HEK293 (cell line): ENCODE results near the gene CIZ1.

Experiments used
- CTCF ChIA-PET: fragments of 350-600 bp; formaldehyde crosslinking; extraction: SDS; loops from one replicate; lab custom pipeline; 2021; ENCODE audit warnings: antibody characterized with exemption; lab: Yijun Ruan, JAX
- POLR2A ChIA-PET: fragments of 300-600 bp; formaldehyde crosslinking; extraction: SDS; loops from one replicate; lab custom pipeline; 2020; ENCODE audit warnings: antibody characterized with exemption, inconsistent platforms; lab: Yijun Ruan, JAX
- H3K27ac ChIP-seq: fragments of 200-500 bp; sonication (Bioruptor generic); 2 replicates; pipeline ENCODE4 v1.5.1; 2014; ENCODE audit warnings: low read depth, low read length, control low read depth, inconsistent platforms; ENCODE audit errors: extremely low read depth
- H3K36me3 ChIP-seq, 2 experiments: fragments of 200-500 bp in 1 of 2; sonication (Bioruptor generic) in 1 of 2; 1 replicate in 1 of 2; 2 replicates in 1 of 2; pipeline ENCODE4 v1.5.1; 2014 to 2017; ENCODE audit warnings: inconsistent platforms in 2 of 2, low read length in 2 of 2; ENCODE audit not compliant: control insufficient read depth in 2 of 2, insufficient read depth in 1 of 2
- H3K4me1 ChIP-seq: fragments of 200-500 bp; sonication (Bioruptor generic); 2 replicates; pipeline ENCODE4 v1.5.1; 2014; ENCODE audit warnings: mild to moderate bottlenecking, low read length, inconsistent platforms; ENCODE audit not compliant: control insufficient read depth, insufficient read depth
- H3K4me3 ChIP-seq: 2 replicates; pipeline ENCODE4 v1.5.1; 2011; ENCODE audit warnings: low read depth, mild to moderate bottlenecking, control low read depth, low read length, moderate library complexity
- H3K9me3 ChIP-seq: fragments of 200-500 bp; sonication (Bioruptor generic); 2 replicates; pipeline ENCODE4 v1.5.1; 2014; ENCODE audit warnings: low read depth, low read length, inconsistent platforms; ENCODE audit not compliant: control insufficient read depth, insufficient read depth
- EGR2 ChIP-seq: fragments of 450-650 bp; formaldehyde crosslinking; IDR thresholded peaks from 2 replicates; pipeline ENCODE4 v1.5.1; 2016; ENCODE audit warnings: low read depth, missing biosample characterization, missing genetic modification characterization
- HOXA7 ChIP-seq: sonication (generic); formaldehyde crosslinking; IDR thresholded peaks from 2 replicates; pipeline ENCODE4 v1.8.1; 2022; ENCODE audit warnings: missing genetic modification reagents, borderline replicate concordance
- HOXD13 ChIP-seq: sonication (generic); formaldehyde crosslinking; IDR thresholded peaks from 2 replicates; pipeline ENCODE4 v1.8.0; 2022; ENCODE audit warnings: missing genetic modification reagents, borderline replicate concordance
- KLF16 ChIP-seq: fragments of 450-650 bp; formaldehyde crosslinking; IDR thresholded peaks from 2 replicates; pipeline ENCODE4 v1.5.1; 2017; ENCODE audit warnings: missing biosample characterization, missing genetic modification characterization
- KLF8 ChIP-seq: fragments of 450-650 bp; formaldehyde crosslinking; IDR thresholded peaks from 2 replicates; pipeline ENCODE4 v1.5.1; 2016; ENCODE audit warnings: missing biosample characterization, missing genetic modification characterization
- PATZ1 ChIP-seq: fragments of 450-650 bp; formaldehyde crosslinking; IDR thresholded peaks from 2 replicates; pipeline ENCODE4 v1.5.1; 2016; ENCODE audit warnings: missing biosample characterization, missing genetic modification characterization
- SETDB1 ChIP-seq: IDR thresholded peaks from one replicate; pipeline ENCODE4 v1.6.1; 2017; ENCODE audit warnings: mild to moderate bottlenecking, low read length, moderate library complexity, mixed read lengths; ENCODE audit not compliant: insufficient read length
- SP7 ChIP-seq: fragments of 450-650 bp; formaldehyde crosslinking; IDR thresholded peaks from 2 replicates; pipeline ENCODE4 v1.5.1; 2016; ENCODE audit warnings: missing biosample characterization, missing genetic modification characterization
- ZBTB17 ChIP-seq: fragments of 450-650 bp; formaldehyde crosslinking; IDR thresholded peaks from 2 replicates; pipeline ENCODE4 v1.5.1; 2016; ENCODE audit warnings: missing biosample characterization, missing genetic modification characterization
- ZFHX2 ChIP-seq: fragments of 450-650 bp; formaldehyde crosslinking; conservative IDR thresholded peaks from 2 replicates; pipeline ENCODE4 v1.5.1; 2016; ENCODE audit warnings: missing biosample characterization, missing genetic modification characterization
- ZNF280D ChIP-seq: fragments of 450-650 bp; formaldehyde crosslinking; IDR thresholded peaks from 2 replicates; pipeline ENCODE4 v1.5.1; 2016; ENCODE audit warnings: missing biosample characterization, missing genetic modification characterization
- ZNF366 ChIP-seq: fragments of 450-650 bp; formaldehyde crosslinking; conservative IDR thresholded peaks from 2 replicates; pipeline ENCODE4 v1.5.1; 2016; ENCODE audit warnings: missing biosample characterization, missing genetic modification characterization
- ZNF404 ChIP-seq: fragments of 450-650 bp; formaldehyde crosslinking; IDR thresholded peaks from 2 replicates; pipeline ENCODE4 v1.5.1; 2017; ENCODE audit warnings: missing biosample characterization, missing genetic modification characterization
- ZNF501 ChIP-seq: fragments of 450-650 bp; formaldehyde crosslinking; IDR thresholded peaks from 2 replicates; pipeline ENCODE4 v1.5.1; 2016; ENCODE audit warnings: missing biosample characterization, missing genetic modification characterization
- ZNF510 ChIP-seq: fragments of 450-650 bp; formaldehyde crosslinking; IDR thresholded peaks from 2 replicates; pipeline ENCODE4 v1.5.1; 2018; ENCODE audit warnings: mild to moderate bottlenecking, missing genetic modification characterization, missing biosample characterization; ENCODE audit not compliant: insufficient replicate concordance
- ZNF530 ChIP-seq: fragments of 450-650 bp; formaldehyde crosslinking; IDR thresholded peaks from 2 replicates; pipeline ENCODE4 v1.5.1; 2016; ENCODE audit warnings: low read depth, missing biosample characterization, missing genetic modification characterization
- ZNF555 ChIP-seq: fragments of 450-650 bp; formaldehyde crosslinking; conservative IDR thresholded peaks from 2 replicates; pipeline ENCODE4 v1.5.1; 2017; ENCODE audit warnings: missing biosample characterization, mild to moderate bottlenecking, missing genetic modification characterization, inconsistent platforms
- ZNF560 ChIP-seq: fragments of 450-650 bp; formaldehyde crosslinking; IDR thresholded peaks from 2 replicates; pipeline ENCODE4 v1.5.1; 2017; ENCODE audit warnings: missing biosample characterization, missing genetic modification characterization, borderline replicate concordance
- ZNF571 ChIP-seq: fragments of 450-650 bp; formaldehyde crosslinking; IDR thresholded peaks from 2 replicates; pipeline ENCODE4 v1.5.0; 2017; ENCODE audit warnings: missing biosample characterization, missing genetic modification characterization
- ZNF623 ChIP-seq: fragments of 450-650 bp; formaldehyde crosslinking; IDR thresholded peaks from 2 replicates; pipeline ENCODE4 v1.5.1; 2016; ENCODE audit warnings: missing biosample characterization, missing genetic modification characterization
- ZNF624 ChIP-seq: fragments of 450-650 bp; formaldehyde crosslinking; IDR thresholded peaks from 2 replicates; pipeline ENCODE4 v1.5.1; 2017; ENCODE audit warnings: missing biosample characterization, missing genetic modification characterization
- ZNF626 ChIP-seq: fragments of 450-650 bp; sonication (Bioruptor Pico); formaldehyde crosslinking; IDR thresholded peaks from 2 replicates; pipeline ENCODE4 v1.5.1; 2018; ENCODE audit warnings: missing biosample characterization, missing genetic modification characterization, inconsistent platforms
- ZNF658 ChIP-seq: fragments of 450-650 bp; formaldehyde crosslinking; IDR thresholded peaks from 2 replicates; pipeline ENCODE4; 2016; ENCODE audit warnings: missing biosample characterization, missing genetic modification characterization
- ZNF677 ChIP-seq: fragments of 450-650 bp; IDR thresholded peaks from 2 replicates; pipeline ENCODE4 v1.5.0; 2018; ENCODE audit warnings: missing biosample characterization, mild to moderate bottlenecking, missing genetic modification characterization, moderate library complexity
- ZNF776 ChIP-seq: fragments of 450-650 bp; formaldehyde crosslinking; IDR thresholded peaks from 2 replicates; pipeline ENCODE4 v1.5.0; 2017; ENCODE audit warnings: missing biosample characterization, missing genetic modification characterization, borderline replicate concordance
- TF ChIP-seq, protein P1 (sequence below): fragments of 450-650 bp; formaldehyde crosslinking; IDR thresholded peaks from 2 replicates; pipeline ENCODE4 v1.5.1; 2017; ENCODE audit warnings: missing biosample characterization, missing genetic modification characterization
- TF ChIP-seq, protein P2 (sequence below): fragments of 450-650 bp; formaldehyde crosslinking; IDR thresholded peaks from 2 replicates; pipeline ENCODE4 v1.5.1; 2016; ENCODE audit warnings: missing biosample characterization, missing genetic modification characterization
- TF ChIP-seq, protein P3 (sequence below): fragments of 450-650 bp; formaldehyde crosslinking; IDR thresholded peaks from 2 replicates; pipeline ENCODE4 v1.5.1; 2017; ENCODE audit warnings: missing biosample characterization, missing genetic modification characterization

The CIZ1 gene

DNA sequence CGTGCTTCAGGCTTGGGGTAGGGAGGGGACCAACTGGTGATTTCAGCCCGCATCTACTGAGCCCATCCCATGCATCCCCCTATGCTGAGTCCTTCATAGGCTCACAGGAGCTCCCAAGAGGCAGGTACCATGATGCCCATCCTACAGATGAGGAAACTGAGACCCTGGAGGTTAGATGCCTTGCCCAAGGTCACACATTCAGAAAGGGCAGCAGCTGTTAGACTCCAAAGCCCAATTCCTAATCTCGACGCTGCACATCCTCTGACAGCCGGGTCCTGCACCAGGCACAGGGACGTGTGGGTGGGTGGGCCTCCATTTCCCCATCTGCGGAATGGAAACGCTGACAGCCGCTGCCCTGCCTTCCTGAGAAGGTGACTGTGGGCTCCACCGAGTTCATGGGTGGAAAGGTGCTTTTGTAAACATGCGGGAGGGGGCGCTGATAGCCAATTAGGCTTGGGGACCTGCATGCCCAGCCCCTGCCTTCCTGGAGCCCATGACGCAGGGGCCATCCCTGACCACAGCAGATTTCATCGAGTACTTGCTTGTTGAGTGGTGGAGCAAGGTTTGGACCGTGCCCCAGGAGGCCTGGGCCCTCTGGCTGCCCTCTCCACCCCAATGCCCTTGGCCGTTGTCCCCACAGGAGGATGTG, 14.0 kb upstream of the CIZ1 start:
- Histone ChIP-seq H3K36me3 (no peaks in the 10 kb centered on the region), H3K9me3 (no peaks in the 10 kb centered on the region), H3K27ac (no peak overlapping the region), H3K4me1 (no peaks in the 10 kb centered on the region), H3K4me3 (no peak overlapping the region)
- TF ChIP-seq HOXA7 (no peak), ZNF571 (tag by site-specific recombination) (no peak), ZNF623 (tag by site-specific recombination) (no peak), ZNF404 (no peak), ZNF560 (tag by site-specific recombination) (no peak), SETDB1 (no peak), ZNF530 (tag by site-specific recombination) (no peak), ZFHX2 (no peak), ZNF677 (tag by site-specific recombination) (no peak), EGR2 (tag by site-specific recombination) (no peak), ZNF510 (no peak), HOXD13 (CRISPR knock-in tag) (no peak), ZNF658 (tag by site-specific recombination) (no peak), ZBTB17 (tag by site-specific recombination) (no peak), ZNF280D (tag by site-specific recombination) (no peak), ZNF624 (tag by site-specific recombination) (no peak), ZNF366 (tag by site-specific recombination) (no peak), ZNF626 (no peak)
- TF ChIP-seq, protein P1, sequence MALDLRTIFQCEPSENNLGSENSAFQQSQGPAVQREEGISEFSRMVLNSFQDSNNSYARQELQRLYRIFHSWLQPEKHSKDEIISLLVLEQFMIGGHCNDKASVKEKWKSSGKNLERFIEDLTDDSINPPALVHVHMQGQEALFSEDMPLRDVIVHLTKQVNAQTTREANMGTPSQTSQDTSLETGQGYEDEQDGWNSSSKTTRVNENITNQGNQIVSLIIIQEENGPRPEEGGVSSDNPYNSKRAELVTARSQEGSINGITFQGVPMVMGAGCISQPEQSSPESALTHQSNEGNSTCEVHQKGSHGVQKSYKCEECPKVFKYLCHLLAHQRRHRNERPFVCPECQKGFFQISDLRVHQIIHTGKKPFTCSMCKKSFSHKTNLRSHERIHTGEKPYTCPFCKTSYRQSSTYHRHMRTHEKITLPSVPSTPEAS, result no peak
- TF ChIP-seq, protein P2, sequence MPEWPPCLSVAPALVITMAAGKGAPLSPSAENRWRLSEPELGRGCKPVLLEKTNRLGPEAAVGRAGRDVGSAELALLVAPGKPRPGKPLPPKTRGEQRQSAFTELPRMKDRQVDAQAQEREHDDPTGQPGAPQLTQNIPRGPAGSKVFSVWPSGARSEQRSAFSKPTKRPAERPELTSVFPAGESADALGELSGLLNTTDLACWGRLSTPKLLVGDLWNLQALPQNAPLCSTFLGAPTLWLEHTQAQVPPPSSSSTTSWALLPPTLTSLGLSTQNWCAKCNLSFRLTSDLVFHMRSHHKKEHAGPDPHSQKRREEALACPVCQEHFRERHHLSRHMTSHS (tag by site-specific recombination), result no peak
- POLR2A ChIA-PET, result no interaction called here
- CTCF ChIA-PET, result interaction anchor here (0.6 to 1.3 kb wide), 3 partner anchors 13 to 125 kb away, joined by 3 to 5 read pairs (median 4); no protein-coding TSS in a partner anchor

DNA sequence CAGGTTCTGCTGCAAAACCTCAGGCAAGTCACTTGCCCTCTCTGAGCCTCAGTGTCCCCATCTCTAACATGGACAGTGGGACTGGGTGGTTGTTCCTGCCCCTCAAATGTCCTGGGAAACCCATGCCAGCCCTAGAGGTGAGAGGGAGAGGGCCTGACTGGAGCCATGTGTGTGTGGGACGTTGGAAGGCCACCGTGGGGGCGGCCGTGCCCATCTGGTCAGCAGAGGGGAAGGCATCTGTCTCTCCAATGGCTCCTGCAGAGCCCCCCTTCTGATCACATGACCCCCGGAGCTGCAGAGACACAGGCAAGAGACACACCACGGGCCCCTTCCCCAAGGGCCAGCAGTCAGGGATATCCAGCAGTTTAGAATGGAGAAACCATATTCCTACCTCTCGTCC, 13.5 kb upstream of the CIZ1 start:
- no peak overlapping the region for H3K4me3 ChIP-seq
- no peaks in the 10 kb centered on the region for H3K9me3 ChIP-seq
- ChIA-PET CTCF (interaction anchor here (0.6 to 1.3 kb wide), 3 partner anchors 12 to 125 kb away, joined by 3 to 5 read pairs (median 4); no protein-coding TSS in a partner anchor), POLR2A (no interaction called here)
- H3K4me1 ChIP-seq, result no peaks in the 10 kb centered on the region
- H3K27ac ChIP-seq, result no peak overlapping the region
- no peaks in the 10 kb centered on the region for H3K36me3 ChIP-seq
- TF ChIP-seq ZNF501, result no peak
- TF ChIP-seq PATZ1 (tag by site-specific recombination), result no peak
- no peak for TF ChIP-seq SP7
- no peak for TF ChIP-seq ZNF776 (tag by site-specific recombination)
- no peak for TF ChIP-seq KLF8 (tag by site-specific recombination)
- no peak for TF ChIP-seq KLF16 (tag by site-specific recombination)
- TF ChIP-seq ZNF555 (tag by site-specific recombination), result no peak
- TF ChIP-seq, protein P3, sequence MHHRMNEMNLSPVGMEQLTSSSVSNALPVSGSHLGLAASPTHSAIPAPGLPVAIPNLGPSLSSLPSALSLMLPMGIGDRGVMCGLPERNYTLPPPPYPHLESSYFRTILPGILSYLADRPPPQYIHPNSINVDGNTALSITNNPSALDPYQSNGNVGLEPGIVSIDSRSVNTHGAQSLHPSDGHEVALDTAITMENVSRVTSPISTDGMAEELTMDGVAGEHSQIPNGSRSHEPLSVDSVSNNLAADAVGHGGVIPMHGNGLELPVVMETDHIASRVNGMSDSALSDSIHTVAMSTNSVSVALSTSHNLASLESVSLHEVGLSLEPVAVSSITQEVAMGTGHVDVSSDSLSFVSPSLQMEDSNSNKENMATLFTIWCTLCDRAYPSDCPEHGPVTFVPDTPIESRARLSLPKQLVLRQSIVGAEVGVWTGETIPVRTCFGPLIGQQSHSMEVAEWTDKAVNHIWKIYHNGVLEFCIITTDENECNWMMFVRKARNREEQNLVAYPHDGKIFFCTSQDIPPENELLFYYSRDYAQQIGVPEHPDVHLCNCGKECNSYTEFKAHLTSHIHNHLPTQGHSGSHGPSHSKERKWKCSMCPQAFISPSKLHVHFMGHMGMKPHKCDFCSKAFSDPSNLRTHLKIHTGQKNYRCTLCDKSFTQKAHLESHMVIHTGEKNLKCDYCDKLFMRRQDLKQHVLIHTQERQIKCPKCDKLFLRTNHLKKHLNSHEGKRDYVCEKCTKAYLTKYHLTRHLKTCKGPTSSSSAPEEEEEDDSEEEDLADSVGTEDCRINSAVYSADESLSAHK (tag by site-specific recombination), result no peak
